ENCODE data around the gene TRPC6.
A peak's percentile ranks its signal among the peaks of the same experiment; 100 is the strongest.

The TRPC6 gene

DNA sequence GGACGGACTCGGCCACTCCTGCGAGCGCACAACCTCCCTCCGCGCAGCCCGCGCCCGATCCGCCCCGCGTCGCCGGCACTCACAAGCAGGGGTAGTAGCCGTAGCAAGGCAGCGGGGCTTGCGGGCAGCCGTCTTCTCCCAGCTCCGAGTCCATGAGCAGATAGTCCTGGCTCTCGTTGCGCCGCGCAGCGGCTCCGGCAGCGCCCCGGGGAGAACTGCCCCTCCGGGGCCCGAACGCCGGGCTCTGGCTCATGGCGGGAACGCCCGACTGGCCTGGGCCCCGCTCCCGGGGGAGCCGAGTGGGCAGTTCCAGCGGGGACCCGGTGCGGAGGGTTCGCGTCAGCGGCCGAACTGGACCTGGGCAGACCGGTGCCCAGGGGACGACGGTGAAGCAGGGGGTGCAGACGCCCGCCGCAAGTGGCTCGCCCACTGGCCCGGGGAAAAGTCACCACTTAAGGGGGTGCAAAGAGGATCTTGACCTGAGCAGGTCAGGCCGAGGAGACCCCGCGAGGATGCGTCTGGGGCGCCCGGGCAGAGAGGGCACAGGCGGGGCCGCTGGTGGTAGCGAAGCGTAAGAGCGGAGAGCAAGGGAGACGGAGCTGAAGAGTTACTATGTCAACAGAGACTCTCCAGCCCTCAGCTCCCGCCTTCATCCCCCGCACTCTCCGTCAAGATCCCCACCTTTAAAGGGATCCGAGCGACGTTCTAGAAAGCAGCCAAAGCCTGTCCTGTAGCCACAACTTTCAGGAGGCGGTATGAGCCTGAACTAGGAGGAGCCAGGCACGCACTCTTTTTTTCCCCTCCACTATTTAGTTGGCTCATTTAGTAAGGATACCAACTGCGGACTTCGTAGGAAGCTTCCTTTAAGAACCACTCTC, at the start of gene TRPC6:
Gene TRPC6, minus strand, starts transcription at position 757 of the 878 bp plus-strand sequence. Its CDS starts 504 bp downstream, at position 253.
- DNase-seq (ENCODE audit: low read depth, low spot score), result no peak

- no peak for DNase-seq (ENCODE audit: low read depth, low spot score)
Measured at GRCh38 chr11:101620026-101620425, 36.2 kb upstream of the TRPC6 start.

DNA sequence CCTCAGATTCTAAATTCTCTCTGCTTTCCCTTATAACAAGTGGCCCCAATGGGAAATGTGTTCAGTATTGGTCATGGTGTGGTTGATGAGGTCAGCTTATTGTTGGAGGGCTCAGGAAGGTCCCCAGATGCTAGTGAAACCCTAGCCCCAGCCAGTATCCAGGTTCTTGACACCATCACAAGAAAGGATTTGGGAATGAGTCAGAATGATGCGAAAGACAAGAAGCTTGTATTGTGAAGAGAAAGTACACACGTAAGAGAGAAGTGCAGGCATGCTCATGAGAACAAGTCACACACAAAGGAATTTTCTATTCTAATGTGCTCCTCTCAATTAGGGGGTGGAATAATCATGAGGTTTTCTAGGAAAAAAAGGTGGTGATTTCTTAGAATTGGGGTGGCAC, 34.9 kb upstream of the TRPC6 start:
- DNase-seq (ENCODE audit: low read depth, low spot score), result no peak

GRCh38 chr11:101617735-101618332, 34.0 kb upstream of the TRPC6 start:
- DNase-seq (ENCODE audit: low read depth, low spot score), result no peak

DNA sequence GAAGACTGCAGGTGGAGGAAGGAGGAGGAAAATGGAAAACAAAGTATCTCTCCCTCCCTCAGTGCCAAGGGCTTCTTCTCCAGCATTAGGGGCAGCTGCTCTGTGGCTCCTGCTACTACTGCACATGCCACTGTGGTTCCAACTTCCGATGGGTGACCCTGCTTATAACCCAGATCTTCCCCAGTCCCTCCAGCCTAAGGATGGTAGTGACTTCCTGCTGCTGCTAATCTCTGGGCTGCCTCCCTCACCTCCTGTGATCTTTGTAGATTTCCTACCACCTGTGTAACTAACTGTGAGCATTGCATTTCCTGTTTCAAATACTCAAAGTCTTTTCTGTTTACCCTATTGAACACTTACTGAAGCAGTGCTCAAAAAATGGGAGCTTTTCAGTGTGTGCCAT, 28.7 kb upstream of the TRPC6 start:
- DNase-seq (ENCODE audit: low read depth, low spot score), result no peak

- no peak for DNase-seq (ENCODE audit: low read depth, low spot score)
Measured at GRCh38 chr11:101600924-101601323, 17.1 kb upstream of the TRPC6 start.

DNA sequence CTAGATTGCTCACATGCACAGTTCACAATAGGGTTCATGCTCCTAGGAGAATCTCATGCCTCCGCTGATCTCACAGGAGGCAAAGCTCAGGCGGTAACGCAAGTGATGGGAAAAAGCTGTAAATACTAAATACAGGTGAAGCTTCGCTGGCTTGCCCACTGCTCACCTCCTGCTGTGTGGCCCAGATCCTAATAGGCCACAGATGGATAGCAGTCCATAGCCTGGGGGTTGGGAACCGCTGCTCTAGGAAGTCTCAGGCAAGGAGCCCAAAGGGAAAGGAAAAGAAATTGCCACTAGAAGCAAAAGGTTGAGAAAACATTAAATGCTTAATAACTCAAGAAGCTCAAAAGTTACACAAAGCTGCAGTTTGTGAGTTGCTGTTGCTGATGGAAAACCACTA, 3.2 kb upstream of the TRPC6 start:
- no peak for DNase-seq (ENCODE audit: low read depth, low spot score)

DNA sequence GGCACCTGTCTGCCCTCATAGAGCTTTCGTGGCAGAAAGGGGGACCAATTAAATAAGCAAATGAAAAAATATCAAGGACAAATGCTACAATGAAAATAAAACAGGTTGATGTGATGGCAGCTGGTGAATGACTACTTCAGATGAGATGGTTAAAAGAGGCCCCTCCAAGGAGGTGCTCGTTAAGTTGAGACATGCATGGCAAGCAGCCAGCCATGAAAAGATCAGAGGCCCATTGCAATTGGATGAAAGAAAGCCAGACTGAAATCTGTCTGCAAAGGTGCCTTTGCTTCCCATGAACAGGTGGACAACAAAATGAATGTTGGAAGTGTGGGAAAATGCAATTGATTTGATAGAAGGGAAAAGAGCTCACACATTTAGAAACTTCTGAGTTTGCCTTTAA, 848 bp upstream of the TRPC6 start:
- no peak for DNase-seq (ENCODE audit: low read depth, low spot score)

GRCh38 chr11:101584129-101584515, 315 bp upstream of the TRPC6 start:
- DNase-seq (ENCODE audit: low read depth, low spot score), result no peak

DNA sequence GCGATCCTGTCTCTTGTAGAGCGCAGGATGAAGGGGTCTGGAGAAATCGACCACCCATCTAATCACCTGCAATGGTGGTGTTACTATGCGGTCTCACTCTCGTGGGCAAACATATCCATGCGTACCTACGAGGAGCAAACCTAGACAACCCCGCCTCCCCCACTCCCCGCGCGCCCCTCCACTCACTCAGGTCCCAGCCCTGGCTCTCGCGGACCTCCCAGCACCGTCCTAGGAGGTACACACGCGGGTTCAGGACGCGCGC, 887 bp downstream of the TRPC6 start:
- DNase-seq (ENCODE audit: low read depth, low spot score), result no peak

- no peak for DNase-seq (ENCODE audit: low read depth, low spot score)
Measured at GRCh38 chr11:101582236-101582988, 1.4 kb downstream of the TRPC6 start.

- DNase-seq (ENCODE audit: low read depth, low spot score), result no peak
Measured at GRCh38 chr11:101577461-101577860, 6.3 kb downstream of the TRPC6 start.

GRCh38 chr11:101576456-101576855, 7.4 kb downstream of the TRPC6 start:
- DNase-seq (ENCODE audit: low read depth, low spot score), result no peak

DNA sequence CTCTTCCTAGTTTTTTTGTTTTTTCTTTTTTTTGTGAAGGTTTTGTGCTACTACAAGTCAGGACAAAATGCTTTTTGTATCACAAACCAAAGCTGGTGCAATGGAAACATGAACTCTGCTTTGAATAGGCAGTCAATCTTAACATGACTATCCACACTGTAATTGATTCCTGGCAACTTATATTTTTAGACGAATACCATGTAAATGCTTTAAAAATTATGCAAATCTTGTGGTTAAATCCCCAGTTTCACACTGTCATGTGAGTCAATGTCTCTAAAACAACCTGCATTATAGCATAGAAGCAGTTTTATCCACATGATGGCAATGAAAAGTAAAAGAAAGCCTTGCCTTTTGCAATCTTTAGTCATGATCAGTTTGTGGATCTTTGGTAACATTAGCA, 8.9 kb downstream of the TRPC6 start:
- no peak for DNase-seq (ENCODE audit: low read depth, low spot score)

- no peak for DNase-seq (ENCODE audit: low read depth, low spot score)
Measured at GRCh38 chr11:101567071-101567470, 16.7 kb downstream of the TRPC6 start.

- DNase-seq (ENCODE audit: low read depth, low spot score), result no peak
Measured at GRCh38 chr11:101566626-101567025, 17.2 kb downstream of the TRPC6 start.

GRCh38 chr11:101563166-101563565, 20.6 kb downstream of the TRPC6 start:
- no peak for DNase-seq (ENCODE audit: low read depth, low spot score)

DNA sequence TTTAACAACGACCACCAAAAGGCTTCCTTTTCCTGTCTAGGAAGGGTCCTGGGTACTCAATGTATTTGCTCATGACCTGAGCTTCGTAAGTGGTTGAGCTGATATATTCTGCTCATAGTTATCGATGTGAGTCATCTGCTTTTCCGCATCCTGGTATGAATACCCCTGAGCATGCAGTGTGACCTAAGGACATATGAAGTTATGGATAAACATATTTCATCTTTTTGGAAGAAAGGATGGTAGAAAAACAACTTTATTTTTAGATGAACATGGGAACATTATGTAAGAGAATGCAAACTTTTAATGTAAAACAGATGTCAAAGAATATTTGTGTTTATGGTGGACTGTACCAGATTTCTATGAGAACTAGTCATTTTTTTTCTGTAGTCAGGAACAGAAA, 28.4 kb downstream of the TRPC6 start:
- DNase-seq (ENCODE audit: low read depth, low spot score), result peak; percentile 33

- DNase-seq (ENCODE audit: low read depth, low spot score), result no peak
Measured at GRCh38 chr11:101553891-101554292, 29.9 kb downstream of the TRPC6 start.

- DNase-seq (ENCODE audit: low read depth, low spot score), result no peak
Measured at GRCh38 chr11:101552888-101553287, 30.9 kb downstream of the TRPC6 start.

DNA sequence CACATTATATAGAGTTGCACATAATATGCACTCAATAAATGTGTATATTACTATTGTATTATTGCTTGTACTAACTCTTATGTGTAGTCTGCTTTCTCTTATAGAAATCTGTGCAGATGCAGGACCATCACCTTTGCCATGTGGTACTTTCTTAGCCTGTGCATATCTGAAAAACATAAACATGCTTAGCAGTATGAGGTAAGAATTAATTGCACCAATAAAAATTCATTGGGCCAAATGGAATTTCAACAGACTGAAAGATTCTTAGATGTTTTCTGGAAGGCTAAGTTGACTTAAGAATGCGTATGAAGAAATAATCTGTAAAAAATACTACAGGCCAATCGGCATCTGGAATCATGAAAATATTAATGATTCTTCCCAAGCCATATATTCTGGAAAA, 55.3 kb downstream of the TRPC6 start:
- DNase-seq (ENCODE audit: low read depth, low spot score), result no peak

- DNase-seq (ENCODE audit: low read depth, low spot score), result no peak
Measured at GRCh38 chr11:101523634-101524260, 60.1 kb downstream of the TRPC6 start.
